ENCODE data around the gene EIF4A2.

DNA sequence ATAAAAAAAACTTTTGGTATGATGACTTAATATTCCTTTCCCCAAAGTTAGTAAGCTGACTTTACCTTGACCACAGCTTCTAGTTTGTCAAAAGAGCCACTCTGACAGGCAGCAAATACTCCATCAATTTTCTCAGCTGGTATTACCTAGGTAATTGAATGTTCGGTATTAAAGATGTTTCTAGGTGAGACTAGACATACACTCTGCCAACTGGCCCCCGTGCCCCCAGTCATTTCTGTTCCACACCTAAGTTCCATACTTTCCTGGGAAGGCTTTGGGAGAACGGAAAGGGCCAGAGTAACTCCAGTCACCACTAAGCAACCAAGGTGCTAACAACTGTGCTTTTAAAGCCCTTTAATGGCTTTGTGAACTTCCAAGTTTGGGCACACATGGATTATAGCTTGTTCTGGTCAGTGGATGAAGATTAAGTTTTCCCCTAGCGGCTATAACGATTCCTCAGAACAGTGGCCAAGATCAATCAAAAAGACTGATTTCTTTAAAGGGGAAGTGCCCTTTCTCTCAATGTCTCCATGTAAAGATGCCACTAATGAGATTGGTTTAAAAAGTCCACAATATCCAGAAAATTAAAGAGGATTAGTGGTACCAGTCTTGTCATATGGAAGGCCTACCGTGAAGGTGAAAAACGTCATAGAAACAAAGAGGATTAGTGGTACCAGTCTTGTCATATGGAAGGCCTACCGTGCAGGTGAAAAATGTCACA is 7.0 kb downstream of the EIF4A2 start:
- TF ChIP-seq, protein P1, sequence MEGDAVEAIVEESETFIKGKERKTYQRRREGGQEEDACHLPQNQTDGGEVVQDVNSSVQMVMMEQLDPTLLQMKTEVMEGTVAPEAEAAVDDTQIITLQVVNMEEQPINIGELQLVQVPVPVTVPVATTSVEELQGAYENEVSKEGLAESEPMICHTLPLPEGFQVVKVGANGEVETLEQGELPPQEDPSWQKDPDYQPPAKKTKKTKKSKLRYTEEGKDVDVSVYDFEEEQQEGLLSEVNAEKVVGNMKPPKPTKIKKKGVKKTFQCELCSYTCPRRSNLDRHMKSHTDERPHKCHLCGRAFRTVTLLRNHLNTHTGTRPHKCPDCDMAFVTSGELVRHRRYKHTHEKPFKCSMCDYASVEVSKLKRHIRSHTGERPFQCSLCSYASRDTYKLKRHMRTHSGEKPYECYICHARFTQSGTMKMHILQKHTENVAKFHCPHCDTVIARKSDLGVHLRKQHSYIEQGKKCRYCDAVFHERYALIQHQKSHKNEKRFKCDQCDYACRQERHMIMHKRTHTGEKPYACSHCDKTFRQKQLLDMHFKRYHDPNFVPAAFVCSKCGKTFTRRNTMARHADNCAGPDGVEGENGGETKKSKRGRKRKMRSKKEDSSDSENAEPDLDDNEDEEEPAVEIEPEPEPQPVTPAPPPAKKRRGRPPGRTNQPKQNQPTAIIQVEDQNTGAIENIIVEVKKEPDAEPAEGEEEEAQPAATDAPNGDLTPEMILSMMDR (IDR thresholded peaks at IDR 0.05; ENCODE audit: low read depth, low read length): no peak; the same call in 1 of the 2 replicates
- TF ChIP-seq EZH2phosphoT487 (IDR thresholded peaks at IDR 0.05; ENCODE audit: low read depth): no peak

Data from OCI-LY3 (cell line).